Measurements from ENCODE around the gene BOD1. TPM values are rescaled to one million over a fixed set of nuclear protein-coding genes. Genes with fewer than 3 reads are reported as not detected.
A peak's percentile ranks its signal among the peaks of the same experiment; 100 is the strongest.

Gene BOD1
- total and polyA plus RNA-seq, 2 of the 8 experiments (the other 6 are each of a cell fraction or from before 2014, with no cell fraction given) = 107 to 149 TPM

- H3K79me1 ChIP-seq (ENCODE audit: low read depth, low read length) = no peaks in the 10 kb centered on the region
- peaks cover 0 to 1% (median 0%) of the 10 kb centered on the region in 4 experiments; a peak in 2 of 7 replicates for H3K4me1 ChIP-seq (replicated peaks in 1 of 4; ENCODE audit: control insufficient read depth in 3 of 4, insufficient read depth in 4 of 4, low read length in 3 of 4)
- no peaks in the 10 kb centered on the region for H3K79me2 ChIP-seq (ENCODE audit: control insufficient read depth in 1 of 2, insufficient read depth in 2 of 2, low read length in 2 of 2)
- H3K27ac ChIP-seq (ENCODE audit: low read depth, low read length) = no peak overlapping the region
- 0 out of 2 replicates have a peak overlapping the region, but pooled peaks have one; percentile 30 for H2BK5ac ChIP-seq (ENCODE audit: low read depth, low read length)
- H3K27me3 ChIP-seq (replicated peaks in 1 of 4; ENCODE audit: control insufficient read depth in 3 of 4, extremely low read depth in 1 of 4, insufficient read depth in 3 of 4, low read length in 3 of 4) = no peaks in the 10 kb centered on the region
- peak overlapping the region; percentile 18 for H2BK120ac ChIP-seq (replicated peaks; ENCODE audit: low read depth, low read length)
- H3K56ac ChIP-seq (replicated peaks; ENCODE audit: insufficient read length, low read depth, low read length) = no peak overlapping the region
- H2BK12ac ChIP-seq (ENCODE audit: low read depth, low read length) = no peak overlapping the region
- ChIA-PET POLR2A (ENCODE audit: partially characterized antibody) (interaction anchor here (0.7 kb wide), 1 partner anchor 121 kb away, joined by 3 read pairs; no protein-coding TSS in a partner anchor), CTCF (ENCODE audit: partially characterized antibody) (interaction anchor here (1.0 to 3.2 kb wide), 9 partner anchors 7 to 695 kb away, joined by 3 to 11 read pairs (median 4); no protein-coding TSS in a partner anchor)
- H3K23me2 ChIP-seq (ENCODE audit: low read depth, low read length) = no peaks in the 10 kb centered on the region
- no peaks in the 10 kb centered on the region for H4K20me1 ChIP-seq (replicated peaks in 1 of 2; ENCODE audit: control insufficient read depth in 1 of 2, insufficient read depth in 2 of 2, low read length in 2 of 2)
- H2BK15ac ChIP-seq (ENCODE audit: low read length) = peak overlapping the region; percentile 40; the same call in 1 of the 2 replicates
- DNase-seq (ENCODE audit: low read depth in 1 of 2, low spot score in 2 of 2) = no peak
- 0 out of 7 replicates have a peak overlapping the region, but pooled peaks of 1 of the 4 experiments have one; percentile 3 for H3K9ac ChIP-seq (replicated peaks in 1 of 4; ENCODE audit: extremely low read depth in 1 of 4, low read depth in 3 of 4, low read length in 3 of 4)
- WGBS, 2 experiments (ENCODE audit: extremely low coverage in 1 of 2, insufficient coverage in 1 of 2, insufficient read length in 1 of 2, insufficient replicate concordance in 2 of 2, low coverage in 1 of 2, low lambda C conversion rate in 2 of 2, missing lambda C conversion rate in 1 of 2) = 88% methylated on average over 18 of the region's 19 CpGs; no CpG with 5 or more reads in 1 of the 2 experiments
- H3K23ac ChIP-seq (ENCODE audit: insufficient read length) = no peak overlapping the region
- H2AK5ac ChIP-seq (ENCODE audit: low read depth, low read length) = no peak overlapping the region
- no peak overlapping the region for H3K4me3 ChIP-seq (ENCODE audit: extremely low read depth in 1 of 4, insufficient read depth in 2 of 4, low read depth in 3 of 4, low read length in 4 of 4)
- 0 out of 2 replicates have a peak overlapping the region, but pooled peaks have one; percentile 50 for H2AFZ ChIP-seq (ENCODE audit: low read length)
- no peak overlapping the region for H3K4ac ChIP-seq (replicated peaks; ENCODE audit: insufficient read length, low read depth, low read length)
- peak overlapping the region; percentile 0 for H4K91ac ChIP-seq (replicated peaks; ENCODE audit: insufficient read length, low read length)
- H3K18ac ChIP-seq (ENCODE audit: extremely low read depth, low read length) = peak overlapping the region; percentile 24; the same call in 1 of the 2 replicates
- no peak overlapping the region for H3K4me2 ChIP-seq (ENCODE audit: insufficient read depth in 1 of 2, low read depth in 2 of 2, low read length in 2 of 2)
- no peak overlapping the region for H3K14ac ChIP-seq (ENCODE audit: insufficient read length)
- H3K36me3 ChIP-seq (ENCODE audit: control insufficient read depth in 2 of 4, insufficient read depth in 4 of 4, low read length in 3 of 4) = no peaks in the 10 kb centered on the region
- H4K5ac ChIP-seq (ENCODE audit: insufficient read length, low read depth, low read length) = no peak overlapping the region
- H4K8ac ChIP-seq (ENCODE audit: extremely low read depth, insufficient read depth, low read length) = no peak overlapping the region
- H3K9me3 ChIP-seq (ENCODE audit: insufficient read depth in 2 of 2, low read depth in 1 of 2, low read length in 1 of 2) = no peaks in the 10 kb centered on the region
- H2BK20ac ChIP-seq (ENCODE audit: low read length) = 0 out of 2 replicates have a peak overlapping the region, but pooled peaks have one; percentile 55
- FAIRE-seq = no peak
- TF ChIP-seq EP300 (IDR thresholded peaks at IDR 0.05; ENCODE audit: borderline replicate concordance in 1 of 2, low read depth in 2 of 2, low read length in 2 of 2) (no peak), PHF8 (conservative IDR thresholded peaks at IDR 0.05; ENCODE audit: low read depth, low read length) (no peak), SUZ12 (IDR thresholded peaks at IDR 0.05; ENCODE audit: low read length) (no peak), CEBPB (IDR thresholded peaks at IDR 0.05; ENCODE audit: low read depth, low read length) (no peak), ATF2 (IDR thresholded peaks at IDR 0.05; ENCODE audit: low read length) (no peak), KDM5A (IDR thresholded peaks at IDR 0.05; ENCODE audit: low read length) (no peak), SAP30 (IDR thresholded peaks at IDR 0.05; ENCODE audit: insufficient read depth, insufficient replicate concordance, low read length) (no peak), TEAD4 (IDR thresholded peaks at IDR 0.05; ENCODE audit: low read depth, low read length) (no peak), BRCA1 (IDR thresholded peaks at IDR 0.05; ENCODE audit: low read depth, low read length) (no peak)
These were observed 6.0 kb upstream of the BOD1 start for GRCh38 chr5:173622183-173623047.

Measured in H1 (cell line).